GOT3 (cell line): Measurements from ENCODE around the gene COPZ2.
"Not testable (repeated sequence)": the region's sequence is repeated elsewhere in the genome, so short reads cannot be mapped to it uniquely, and the experiment has no call there.

Experiments used
- DNase-seq: peaks from one replicate; lab custom pipeline; 2025; ENCODE audit warnings: mixed read lengths; lab: John Stamatoyannopoulos, UW

Gene COPZ2

DNA sequence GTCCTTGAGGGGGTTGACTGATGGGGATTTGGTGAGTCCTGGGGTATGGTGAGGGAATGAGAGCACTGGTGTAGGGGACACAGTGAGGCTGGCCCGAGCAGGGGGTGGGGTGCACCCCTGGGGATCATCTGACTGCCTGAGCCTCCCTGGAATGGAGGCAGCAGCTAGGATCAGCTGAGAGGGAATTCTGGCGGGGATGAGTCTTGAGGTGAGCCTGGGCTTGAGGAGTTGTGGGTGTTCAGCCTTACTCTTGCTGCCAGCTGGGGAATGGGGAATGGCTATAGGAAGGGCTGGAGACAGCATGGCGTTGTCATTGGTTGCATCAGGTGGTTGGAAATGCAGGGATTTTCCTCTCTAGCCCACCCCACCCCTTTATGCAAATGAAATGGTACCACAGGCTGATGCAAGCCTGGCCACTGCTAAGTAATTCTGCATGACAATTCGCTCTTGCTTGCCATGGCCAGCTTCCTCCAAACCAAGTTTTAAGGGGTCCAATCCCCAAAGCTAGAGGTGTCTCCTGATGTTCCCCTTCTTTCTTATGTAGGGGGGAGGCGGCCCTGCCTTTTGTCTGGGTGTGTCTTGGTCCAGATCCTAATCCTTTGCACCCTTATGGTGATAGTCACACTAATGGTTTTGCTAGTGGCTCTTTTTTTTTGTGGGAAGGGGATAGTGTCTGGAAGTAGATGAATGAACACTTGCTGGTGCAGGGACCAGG, 18.1 kb upstream of the COPZ2 start:
- peak; percentile 16 for DNase-seq

DNA sequence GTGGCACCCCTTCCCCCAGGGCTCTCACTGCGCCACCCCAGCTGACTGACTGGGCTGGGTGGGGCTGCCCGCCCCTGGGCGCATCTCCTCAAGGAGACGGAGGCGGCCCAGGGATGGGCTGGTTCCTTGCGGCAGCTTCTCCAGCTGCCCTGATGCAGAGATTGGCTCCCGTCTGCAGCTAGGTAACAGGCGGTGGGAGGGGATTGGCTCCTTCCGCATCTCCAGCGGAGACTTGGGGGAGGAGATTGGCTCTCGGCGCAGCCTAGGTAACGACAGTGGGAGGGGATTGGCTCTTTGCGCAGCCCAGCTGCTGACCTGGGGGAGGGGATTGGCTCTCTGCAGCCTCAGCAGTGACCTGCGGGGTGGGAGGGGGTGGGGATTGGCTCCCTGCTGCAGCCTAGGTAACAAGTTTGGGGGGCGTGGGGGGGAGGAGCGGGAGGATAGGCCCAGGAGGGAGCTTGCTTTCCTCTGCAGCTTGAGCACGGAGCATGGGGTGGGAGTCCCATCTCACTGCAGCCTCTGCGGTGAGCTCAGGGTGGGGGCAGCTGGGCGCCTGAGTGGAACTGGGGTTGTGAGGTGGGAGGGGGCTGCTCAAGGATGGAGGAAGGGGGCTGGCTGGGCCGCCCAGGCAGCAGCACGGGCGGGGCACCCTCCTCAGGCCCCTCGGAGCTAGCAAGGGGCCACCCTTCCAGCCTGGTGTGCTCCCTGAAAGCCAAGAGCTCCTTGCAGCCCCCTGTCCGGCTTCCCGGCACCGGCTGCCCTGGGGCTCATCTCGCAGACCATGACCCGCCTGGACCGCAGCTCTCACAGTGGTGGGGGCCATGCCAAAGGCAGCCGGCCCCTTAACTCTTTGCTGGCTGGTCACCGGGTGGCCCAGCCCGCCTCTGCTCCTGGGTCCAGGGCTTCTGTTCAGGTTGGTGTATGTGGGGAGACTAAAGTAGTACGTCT, 16.9 kb upstream of the COPZ2 start:
- no peak for DNase-seq

DNA sequence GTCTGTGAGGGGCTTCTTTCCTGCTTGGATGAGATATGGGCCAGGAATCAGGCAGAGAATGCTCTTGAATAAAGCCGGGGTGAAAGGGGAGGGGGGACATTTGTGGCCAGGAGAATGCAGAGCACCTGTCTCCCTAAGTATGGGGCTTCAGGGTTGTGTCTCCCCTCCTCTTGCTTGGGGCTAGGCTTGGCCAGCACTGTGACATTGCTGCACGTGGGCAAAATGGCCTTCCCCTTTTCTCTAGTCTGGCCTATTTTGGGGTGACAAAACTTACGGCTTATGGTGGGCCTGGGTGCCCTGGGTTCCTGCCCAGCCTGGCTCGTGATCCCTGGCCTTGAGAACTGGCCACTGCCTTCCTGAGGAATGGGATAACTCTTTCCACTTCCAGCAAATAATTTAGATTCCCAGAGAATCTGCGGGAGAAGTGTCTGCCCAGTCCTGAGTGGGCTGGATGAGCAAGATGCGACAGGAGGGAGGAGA, 16.2 kb upstream of the COPZ2 start:
- DNase-seq: no peak

DNA sequence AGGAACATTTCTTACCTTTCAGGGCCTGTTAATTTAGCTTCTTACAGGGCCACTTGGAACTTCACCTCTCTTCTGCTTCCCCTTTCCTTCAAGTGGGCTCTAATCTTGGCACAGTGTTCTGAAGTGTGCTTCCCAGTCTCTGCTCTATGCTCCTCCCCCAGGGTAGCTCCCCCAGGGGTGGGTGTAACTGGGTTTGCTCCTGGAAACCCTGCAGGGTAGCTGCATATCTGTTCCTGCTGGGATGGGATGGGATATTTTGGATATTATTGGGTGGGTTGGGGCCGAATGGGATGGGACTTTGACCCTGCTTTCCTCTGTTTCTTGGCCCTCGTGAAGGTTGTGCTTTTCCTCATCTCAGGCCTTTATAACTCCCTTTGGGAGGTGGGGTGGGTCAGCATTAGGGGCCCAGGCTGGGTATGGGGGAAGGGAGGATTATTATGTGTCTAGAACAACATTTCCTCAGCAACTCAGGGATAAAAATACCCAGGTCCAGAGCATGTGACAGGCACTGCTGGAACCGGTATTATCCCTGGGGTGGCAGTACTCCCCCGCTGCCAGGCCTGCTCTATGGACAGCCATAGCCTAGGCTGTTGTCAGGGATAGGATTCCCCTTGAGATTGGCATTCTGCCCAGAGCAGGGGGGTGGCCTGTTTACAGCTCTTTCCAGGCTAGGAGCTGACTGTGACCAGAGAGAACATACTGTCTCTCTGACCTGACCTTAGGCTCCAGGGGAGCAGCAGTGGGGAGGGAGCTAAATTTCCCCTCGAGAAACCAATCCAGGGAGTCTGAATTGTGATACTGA, 15.6 kb upstream of the COPZ2 start:
- no peak for DNase-seq

DNA sequence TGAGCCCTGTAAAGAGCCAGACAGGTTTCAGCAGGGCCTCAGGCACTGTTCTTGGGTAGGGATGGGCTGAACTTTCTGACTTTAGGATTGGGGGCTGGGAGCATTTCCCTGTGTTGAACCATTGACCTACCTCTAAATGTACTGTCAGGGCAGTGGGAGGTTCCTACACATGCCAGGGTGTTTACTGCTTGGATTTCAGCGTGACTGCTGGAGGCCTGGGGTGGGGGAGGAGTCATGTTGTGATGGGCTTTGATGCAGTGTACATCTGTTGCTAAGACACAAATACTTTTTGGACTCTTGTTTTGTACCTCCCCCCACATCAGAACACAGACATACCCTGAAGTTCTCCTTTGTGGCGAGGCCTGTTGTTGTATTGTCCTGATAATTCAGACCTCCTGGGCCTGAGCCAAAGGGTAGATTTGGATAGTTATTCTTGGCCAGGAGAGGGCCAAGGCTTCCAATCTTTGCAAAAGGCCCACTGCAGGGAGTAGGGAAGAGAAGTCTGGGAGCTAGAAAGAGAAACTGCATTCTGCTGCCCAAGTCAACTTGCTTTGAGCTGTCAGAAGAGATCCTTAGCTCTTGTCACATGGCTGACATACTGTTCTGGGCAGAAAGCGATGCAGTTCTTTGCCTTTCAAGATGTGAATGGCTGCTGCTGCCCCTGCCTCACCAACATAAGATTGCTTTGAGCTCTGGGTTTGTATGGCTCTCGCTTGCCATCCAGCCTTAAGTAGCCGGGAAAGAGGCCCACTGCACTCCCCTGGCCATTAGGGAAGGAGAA, 14.3 kb upstream of the COPZ2 start:
- no peak for DNase-seq

DNA sequence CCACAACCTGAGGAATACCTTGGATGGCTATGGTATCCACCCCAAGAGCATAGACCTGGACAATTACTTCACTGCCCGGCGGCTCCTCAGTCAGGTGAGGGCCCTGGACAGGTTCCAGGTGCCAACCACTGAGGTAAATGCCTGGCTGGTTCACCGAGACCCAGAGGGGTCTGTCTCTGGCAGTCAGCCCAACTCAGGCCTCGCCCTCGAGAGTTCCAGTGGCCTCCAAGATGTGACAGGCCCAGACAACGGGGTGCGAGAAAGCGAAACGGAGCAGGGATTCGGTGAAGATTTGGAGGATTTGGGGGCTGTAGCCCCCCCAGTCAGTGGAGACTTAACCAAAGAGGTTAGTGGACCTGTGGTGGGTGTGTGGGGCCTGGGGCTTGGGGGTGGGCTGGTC, 13.7 kb upstream of the COPZ2 start:
- no peak for DNase-seq

DNA sequence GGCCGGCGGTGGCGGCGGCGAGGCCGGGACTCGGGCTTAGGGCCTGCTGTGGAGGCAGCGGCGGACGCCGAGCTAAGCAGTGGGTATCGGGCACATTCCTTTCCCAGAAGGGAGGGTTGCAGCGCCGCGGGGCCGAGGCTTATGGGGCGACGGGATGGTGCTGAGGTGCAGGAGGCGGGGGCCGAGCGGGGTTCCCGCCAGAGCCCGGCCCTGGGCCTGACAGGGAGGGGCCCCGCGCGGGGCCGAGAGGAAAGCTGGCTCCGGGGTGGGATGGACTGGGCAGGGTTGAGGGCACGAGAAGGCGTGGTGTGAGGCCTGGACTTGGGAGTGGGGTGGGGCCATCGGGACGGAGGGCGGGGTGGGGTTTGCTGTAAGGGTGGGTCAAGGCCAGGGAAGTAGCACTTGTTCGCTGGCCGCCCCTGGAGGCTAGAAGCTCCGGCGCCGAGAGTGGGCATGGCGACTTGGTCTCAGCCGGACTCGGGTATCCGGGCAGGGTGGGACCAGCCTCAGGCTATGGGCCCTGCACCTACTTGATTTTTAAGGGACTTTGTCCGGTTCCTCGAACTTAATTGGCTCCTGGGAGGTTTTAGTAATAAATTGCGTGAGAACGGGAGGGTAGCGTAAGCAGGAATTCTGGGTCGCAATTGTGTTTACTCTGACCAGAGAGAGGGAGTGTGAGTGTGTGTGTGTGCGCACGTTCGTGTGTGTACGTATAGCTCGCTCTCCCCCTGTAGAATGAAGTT, 11.0 kb upstream of the COPZ2 start:
- DNase-seq: peak; percentile 65

DNA sequence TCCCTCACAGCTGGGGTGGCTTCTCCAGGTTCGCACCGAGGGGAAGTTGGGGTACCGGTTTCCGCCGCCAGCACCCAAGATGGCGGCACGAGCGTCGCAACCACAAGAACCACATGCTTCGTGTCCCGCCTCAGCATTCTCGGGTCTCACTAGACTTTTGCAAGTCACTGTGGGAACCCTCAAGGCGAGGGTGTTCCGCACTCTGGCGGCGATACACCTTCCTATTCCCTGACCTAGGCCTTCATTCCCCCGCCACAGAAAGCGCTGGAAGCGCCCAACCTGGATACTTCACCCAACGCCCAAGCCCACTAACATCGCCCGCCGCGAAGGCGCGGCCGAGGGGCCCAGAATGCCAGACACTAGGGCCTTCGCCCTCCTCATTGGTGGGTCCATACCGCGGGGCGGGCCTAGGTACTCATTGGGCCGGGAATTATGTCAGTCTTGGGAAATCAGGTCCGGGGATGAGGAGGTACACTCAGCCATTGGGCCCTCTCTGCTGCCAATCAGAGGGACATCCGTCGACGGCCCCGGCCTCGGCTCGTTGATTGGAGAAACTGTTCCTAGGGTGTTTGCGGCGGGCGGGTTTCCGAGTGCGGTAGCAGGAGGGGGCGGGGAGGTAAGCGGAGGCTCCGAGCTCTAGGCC, 10.3 kb upstream of the COPZ2 start, which contains the start of gene NFE2L1:
Gene NFE2L1 (plus strand): TSS at position 619 of the 643 bp plus-strand sequence. CDS start 2,760 bp downstream, outside the sequence.
- peak; percentile 93 for DNase-seq

DNA sequence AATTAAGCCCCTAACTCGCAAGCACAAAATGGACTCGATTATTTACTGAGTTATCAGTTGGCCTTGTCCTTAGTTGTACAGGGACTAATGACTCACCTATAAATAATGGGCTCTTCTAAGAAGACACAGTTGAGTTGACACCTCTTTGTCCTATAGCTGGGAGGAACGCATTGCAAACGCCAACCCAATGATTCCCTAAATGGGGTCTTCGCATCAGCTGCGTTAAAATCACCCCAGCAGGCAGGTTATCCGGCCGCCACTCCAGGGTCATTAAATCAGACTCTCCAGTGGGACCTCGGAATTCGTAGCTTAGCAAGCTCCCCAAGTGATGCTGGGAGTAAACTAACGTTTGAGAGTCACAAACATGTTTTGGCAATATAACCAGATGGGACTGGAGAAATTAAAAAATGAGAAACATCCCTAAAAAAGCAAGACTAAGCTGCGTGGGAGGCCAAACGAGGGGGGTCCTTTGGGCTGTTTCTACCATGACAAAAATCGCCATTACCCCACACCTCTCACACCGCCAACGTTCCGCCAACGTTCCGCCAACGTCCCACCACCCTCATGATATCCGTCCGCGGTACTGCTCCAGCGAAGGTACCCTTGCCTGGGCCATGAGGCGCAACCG, 9.6 kb upstream of the COPZ2 start:
- no peak for DNase-seq

DNA sequence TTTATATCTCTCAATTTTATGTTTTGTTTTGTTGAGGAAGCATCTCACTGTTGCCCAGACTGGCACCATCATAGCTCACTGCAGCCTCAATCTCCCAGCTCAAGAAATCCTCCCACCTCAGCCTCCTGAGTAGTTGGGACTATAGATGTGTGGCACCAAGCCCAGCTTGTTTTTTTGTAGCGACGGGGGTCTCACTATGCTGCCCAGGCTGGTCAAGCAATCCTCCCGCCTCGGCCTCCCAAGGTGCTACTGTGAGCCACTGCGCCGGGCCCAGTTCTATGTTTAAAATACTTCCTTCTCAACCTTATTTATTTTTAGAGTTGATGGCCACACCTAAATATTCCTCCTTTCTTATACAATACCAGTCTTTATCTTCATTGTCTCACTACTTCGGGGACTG, 8.7 kb upstream of the COPZ2 start:
- no peak for DNase-seq

DNA sequence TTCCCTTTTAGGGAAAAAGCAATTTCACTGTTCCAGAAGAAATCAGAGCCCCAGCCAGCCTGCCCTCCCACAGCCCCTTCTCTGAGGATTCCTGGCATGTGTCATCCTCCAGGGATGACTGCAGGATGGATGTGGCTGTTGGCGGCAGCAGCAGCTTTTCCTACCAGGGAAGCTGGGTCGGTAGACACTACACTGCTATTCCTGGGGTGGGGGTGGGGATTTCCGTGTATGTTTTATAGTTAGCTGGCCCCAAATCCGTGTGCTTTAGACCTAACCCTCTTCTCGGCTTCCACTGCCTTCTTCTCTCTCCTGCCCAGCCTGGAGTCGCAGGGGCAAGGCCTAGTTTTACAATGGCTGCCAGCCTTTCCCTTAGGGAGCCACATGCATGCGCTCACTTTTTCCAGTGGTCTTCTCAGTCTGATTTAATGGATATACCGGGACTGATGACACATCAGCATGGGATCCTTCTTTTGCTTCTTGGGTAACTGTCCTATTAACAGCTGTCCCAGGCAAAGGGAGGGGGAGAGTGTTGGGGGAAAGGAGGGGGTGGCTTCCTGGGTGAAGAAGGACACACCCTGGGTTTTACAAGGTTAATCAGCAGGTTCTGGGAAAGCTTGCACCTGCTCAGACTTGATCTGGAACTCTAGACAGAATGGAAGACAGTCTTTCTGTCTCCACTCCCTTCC, 7.9 kb upstream of the COPZ2 start:
- DNase-seq: no peak

DNA sequence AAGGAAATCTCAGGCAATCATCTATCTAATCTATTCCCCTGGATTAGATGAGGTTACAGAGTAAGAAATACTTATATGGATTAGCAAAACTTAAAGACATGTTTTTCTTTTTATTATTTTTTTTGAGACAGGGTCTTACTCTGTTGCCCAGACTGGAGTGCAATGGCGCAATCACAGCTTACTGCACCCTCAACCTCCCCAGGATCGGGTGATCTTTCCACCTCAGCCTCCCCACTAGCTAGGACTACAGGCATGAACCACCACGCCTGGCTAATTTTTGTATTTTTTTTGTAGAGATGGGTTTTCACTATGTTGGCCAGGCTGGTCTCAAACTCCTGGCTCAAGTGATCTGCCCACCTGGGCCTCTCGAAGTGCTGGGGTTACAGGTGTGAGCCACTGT, 7.3 kb upstream of the COPZ2 start:
- no peak for DNase-seq

DNA sequence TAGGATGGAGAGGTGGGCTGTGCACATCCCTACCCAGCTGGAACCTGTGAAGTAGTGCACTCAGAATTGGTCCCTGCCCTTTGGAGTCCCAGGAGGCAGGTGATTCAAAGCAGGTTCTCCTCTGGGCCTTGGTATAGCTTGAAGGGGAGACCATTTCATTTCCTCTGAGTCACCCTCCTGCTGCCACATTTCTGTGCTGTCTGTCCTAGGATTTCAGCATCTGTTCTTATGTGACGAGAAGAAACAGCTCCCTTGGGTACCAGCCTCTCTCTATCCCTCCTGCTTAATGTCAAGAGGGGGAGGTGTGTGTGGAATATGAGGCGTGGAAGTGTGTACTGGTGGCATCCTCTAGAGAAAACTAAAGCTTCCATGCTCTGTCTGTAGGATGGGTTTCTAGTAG, 5.6 kb upstream of the COPZ2 start:
- DNase-seq: no peak

DNA sequence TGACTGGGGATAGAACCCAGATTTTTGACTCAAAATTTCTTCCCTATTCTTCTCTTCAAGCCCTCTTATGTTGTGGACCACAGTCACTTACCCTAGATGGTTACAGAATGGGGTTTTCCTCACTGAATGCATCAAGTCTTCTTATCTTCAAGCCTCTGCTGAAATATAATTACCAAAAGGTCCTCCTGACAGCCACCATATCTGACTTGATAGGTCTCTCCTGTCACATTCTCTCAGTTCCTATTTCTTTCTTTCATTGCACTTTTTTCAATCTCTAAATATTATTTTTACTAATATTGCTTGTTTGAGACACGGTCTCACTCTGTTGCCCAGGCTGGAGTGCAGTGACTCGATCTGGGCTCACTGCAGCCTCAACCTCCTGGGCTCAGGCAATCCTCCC, 1.1 kb upstream of the COPZ2 start:
- no peak for DNase-seq

DNA sequence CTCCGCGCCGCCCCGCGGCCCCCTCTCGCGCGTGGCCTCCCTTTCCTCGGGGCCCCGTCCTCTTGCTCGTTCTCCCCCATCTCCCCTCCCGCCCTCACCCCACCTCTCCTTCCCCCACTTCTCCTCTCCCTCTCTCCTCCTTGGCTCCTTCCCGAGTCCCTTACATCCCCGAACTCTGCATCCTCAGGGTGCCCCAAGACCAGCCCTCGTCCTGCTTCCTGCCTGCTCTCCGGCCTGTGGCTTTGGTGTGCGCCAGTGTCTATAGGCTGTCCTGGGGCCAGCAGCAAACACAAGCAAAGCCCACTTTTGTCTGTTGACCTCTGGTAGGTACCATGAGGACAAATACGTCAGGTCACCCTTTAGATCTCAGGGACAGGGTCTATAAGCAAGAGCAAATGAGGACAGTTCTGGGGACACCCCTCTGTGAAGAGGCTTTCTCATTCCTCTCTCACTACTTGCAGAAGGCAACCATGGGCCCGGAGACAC, 284 bp upstream of the COPZ2 start:
- DNase-seq: no peak

DNA sequence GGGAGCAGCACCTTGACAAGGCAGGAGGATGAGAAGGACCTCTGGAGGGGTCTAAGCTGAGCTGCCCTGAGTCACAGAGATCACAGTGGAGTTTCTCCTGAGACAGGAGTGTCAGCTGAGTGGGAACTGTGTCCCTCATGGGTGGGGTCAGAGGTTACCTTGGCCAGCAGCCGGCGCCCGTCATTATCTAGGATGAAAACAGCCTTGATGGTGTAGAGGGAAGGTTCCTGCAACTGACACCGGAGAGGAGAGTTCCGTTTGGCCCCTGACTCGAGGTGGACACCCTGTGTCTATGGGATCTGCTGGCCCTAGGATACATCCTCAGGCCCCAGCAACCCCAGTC, 933 bp downstream of the COPZ2 start:
- no peak for DNase-seq

DNA sequence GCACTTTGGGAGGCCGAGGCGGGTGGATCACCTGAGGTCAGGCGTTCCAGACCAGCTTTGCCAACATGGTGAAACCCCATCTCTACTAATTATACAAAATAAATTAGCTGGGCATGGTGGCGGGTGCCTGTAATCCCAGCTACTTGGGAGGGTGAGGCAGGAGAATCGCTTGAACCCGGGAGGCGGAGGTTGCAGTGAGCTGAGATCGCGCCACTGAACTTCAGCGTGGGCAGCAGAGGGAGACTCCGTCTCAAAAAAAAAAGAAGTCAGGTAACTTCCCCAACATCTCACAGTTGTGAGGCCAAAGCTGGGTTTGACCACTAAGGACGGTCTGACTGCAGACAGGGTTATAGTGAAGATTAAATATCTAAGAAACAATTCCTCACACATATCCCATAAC, 2.9 kb downstream of the COPZ2 start:
- not testable (repeated sequence) for DNase-seq

DNA sequence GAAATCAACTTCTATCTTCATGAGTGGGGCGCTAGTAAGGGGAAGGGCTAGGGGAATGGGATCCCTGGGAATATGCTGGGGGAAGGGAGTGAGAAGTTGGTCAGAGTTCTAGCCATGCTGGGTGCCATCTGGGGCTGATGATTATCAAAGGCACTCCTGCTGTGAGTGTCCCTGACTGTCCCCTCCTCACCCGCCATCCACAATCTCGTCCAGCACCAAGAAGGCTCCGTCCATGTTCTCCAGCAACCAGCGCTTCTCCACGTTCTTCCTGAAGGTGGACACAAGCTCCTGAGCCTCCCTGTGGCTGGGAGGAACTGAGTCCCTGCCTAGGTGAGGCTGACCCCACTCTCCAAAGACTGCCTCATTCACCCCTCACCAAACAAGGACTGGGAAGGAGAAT, 5.6 kb downstream of the COPZ2 start:
- DNase-seq: no peak

DNA sequence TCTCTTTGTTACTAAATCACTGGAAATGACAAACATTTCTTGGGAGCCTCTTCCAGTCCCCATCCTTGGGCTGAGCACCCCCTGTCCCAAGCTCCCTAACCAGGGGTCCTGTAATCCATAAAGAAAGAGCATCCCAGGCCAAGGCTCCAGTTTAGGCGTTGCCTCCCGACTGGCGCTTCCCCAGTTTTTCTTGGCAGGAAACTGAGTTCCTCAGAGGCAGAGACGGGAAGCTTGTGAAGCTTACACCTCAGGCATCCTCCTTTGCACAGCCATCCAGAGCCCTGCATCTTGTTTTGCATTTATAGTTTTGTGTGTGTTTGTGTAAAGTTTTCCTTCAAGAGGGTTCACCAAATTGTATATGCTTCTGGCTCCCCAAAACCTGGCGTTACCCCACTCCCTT, 7.1 kb downstream of the COPZ2 start:
- no peak for DNase-seq
